ENCODE measurements around the gene PLEK2. TPM values are rescaled to one million over a fixed set of nuclear protein-coding genes. Genes with fewer than 3 reads are reported as not detected.
"Not testable (repeated sequence)": the region's sequence is repeated elsewhere in the genome, so short reads cannot be mapped to it uniquely, and the experiment has no call there.

PLEK2 gene
- total RNA-seq, 6 donors from 2014 or later, result 3.5 to 4.4 (median 3.8) TPM; not detected in 1

- Histone ChIP-seq H3K27me3 (no peaks in the 10 kb centered on the region), H3K36me3 (no peaks in the 10 kb centered on the region), H3K27ac (no peak overlapping the region), H3K4me1 (no peaks in the 10 kb centered on the region), H3K4me3 (no peak overlapping the region), H3K9me3 (no peaks in the 10 kb centered on the region)
- DNase-seq, result no peak
- WGBS, 2 donors, result 77 to 91% methylated on average over 5 of the region's 5 CpGs
- no peak for ATAC-seq (ENCODE audit: low FRiP score in 2 of 2)
- TF ChIP-seq EP300 (IDR thresholded peaks at IDR 0.05) (no peak), POLR2A (IDR thresholded peaks at IDR 0.05) (no peak), POLR2AphosphoS5 (IDR thresholded peaks at IDR 0.05) (no peak), CTCF (IDR thresholded peaks at IDR 0.05) (no peak)
Observed at GRCh38 chr14:67456732-67457131, 44.8 kb upstream of the PLEK2 start.

GRCh38 chr14:67453575-67454300 lies 41.8 kb upstream of the PLEK2 start:
- ATAC-seq (ENCODE audit: low FRiP score in 2 of 2) (no peak), DNase-seq (no peak)
- TF ChIP-seq CTCF (IDR thresholded peaks at IDR 0.05) (no peak), EP300 (IDR thresholded peaks at IDR 0.05) (no peak), POLR2A (IDR thresholded peaks at IDR 0.05) (no peak), POLR2AphosphoS5 (IDR thresholded peaks at IDR 0.05) (no peak)
- no peak overlapping the region for H3K4me3 ChIP-seq
- H3K27ac ChIP-seq, result no peak overlapping the region
- no peaks in the 10 kb centered on the region for H3K27me3 ChIP-seq
- H3K36me3 ChIP-seq, result no peaks in the 10 kb centered on the region
- H3K9me3 ChIP-seq, result no peaks in the 10 kb centered on the region
- WGBS, 2 donors, result 88 to 90% methylated on average over 5 of the region's 5 CpGs
- H3K4me1 ChIP-seq, result no peaks in the 10 kb centered on the region

GRCh38 chr14:67451667-67452066 lies 39.7 kb upstream of the PLEK2 start:
- not testable (repeated sequence) for H3K4me3 ChIP-seq; H3K27ac ChIP-seq; H3K27me3 ChIP-seq; H3K9me3 ChIP-seq; DNase-seq; H3K36me3 ChIP-seq; H3K4me1 ChIP-seq; ATAC-seq (ENCODE audit: low FRiP score in 2 of 2)
- 88 to 92% methylated on average over 6 of the region's 6 CpGs for whole genome bisulfite sequencing, 2 donors

GRCh38 chr14:67449096-67449495 lies 37.1 kb upstream of the PLEK2 start:
- DNase-seq (no peak), ATAC-seq (ENCODE audit: low FRiP score in 2 of 2) (no peak)
- no peaks in the 10 kb centered on the region for H3K36me3 ChIP-seq
- no peak overlapping the region for H3K27ac ChIP-seq
- TF ChIP-seq EP300 (IDR thresholded peaks at IDR 0.05), result no peak
- no peak for TF ChIP-seq POLR2A (IDR thresholded peaks at IDR 0.05)
- TF ChIP-seq CTCF (IDR thresholded peaks at IDR 0.05), result no peak
- TF ChIP-seq POLR2AphosphoS5 (IDR thresholded peaks at IDR 0.05), result no peak
- H3K4me1 ChIP-seq, result no peaks in the 10 kb centered on the region
- H3K4me3 ChIP-seq, result no peak overlapping the region
- WGBS, 2 donors, result 87 to 90% methylated on average over 2 of the region's 2 CpGs
- no peaks in the 10 kb centered on the region for H3K9me3 ChIP-seq
- no peaks in the 10 kb centered on the region for H3K27me3 ChIP-seq

- no peak overlapping the region for H3K4me3 ChIP-seq
- TF ChIP-seq EP300 (IDR thresholded peaks at IDR 0.05) (no peak), CTCF (IDR thresholded peaks at IDR 0.05) (no peak), POLR2A (IDR thresholded peaks at IDR 0.05) (no peak), POLR2AphosphoS5 (IDR thresholded peaks at IDR 0.05) (no peak)
- DNase-seq (no peak), ATAC-seq (ENCODE audit: low FRiP score in 2 of 2) (no peak)
- no peaks in the 10 kb centered on the region for H3K4me1 ChIP-seq
- no peaks in the 10 kb centered on the region for H3K9me3 ChIP-seq
- no peak overlapping the region for H3K27ac ChIP-seq
- no peaks in the 10 kb centered on the region for H3K27me3 ChIP-seq
- no peaks in the 10 kb centered on the region for H3K36me3 ChIP-seq
- WGBS, 2 donors, result 85 to 100% methylated on average over 1 of the region's 1 CpG
Observed at GRCh38 chr14:67447033-67447381, 35.0 kb upstream of the PLEK2 start.

All from upper lobe of left lung (tissue), 6 donors.